NCI-H69 (cell line): Measurements from ENCODE around the gene ART1.
"Not testable (repeated sequence)": the region's sequence is repeated elsewhere in the genome, so short reads cannot be mapped to it uniquely, and the experiment has no call there.

Experiments used
- DNase-seq: peaks from one replicate; lab custom pipeline; 2025; lab: John Stamatoyannopoulos, UW

The ART1 gene

DNA sequence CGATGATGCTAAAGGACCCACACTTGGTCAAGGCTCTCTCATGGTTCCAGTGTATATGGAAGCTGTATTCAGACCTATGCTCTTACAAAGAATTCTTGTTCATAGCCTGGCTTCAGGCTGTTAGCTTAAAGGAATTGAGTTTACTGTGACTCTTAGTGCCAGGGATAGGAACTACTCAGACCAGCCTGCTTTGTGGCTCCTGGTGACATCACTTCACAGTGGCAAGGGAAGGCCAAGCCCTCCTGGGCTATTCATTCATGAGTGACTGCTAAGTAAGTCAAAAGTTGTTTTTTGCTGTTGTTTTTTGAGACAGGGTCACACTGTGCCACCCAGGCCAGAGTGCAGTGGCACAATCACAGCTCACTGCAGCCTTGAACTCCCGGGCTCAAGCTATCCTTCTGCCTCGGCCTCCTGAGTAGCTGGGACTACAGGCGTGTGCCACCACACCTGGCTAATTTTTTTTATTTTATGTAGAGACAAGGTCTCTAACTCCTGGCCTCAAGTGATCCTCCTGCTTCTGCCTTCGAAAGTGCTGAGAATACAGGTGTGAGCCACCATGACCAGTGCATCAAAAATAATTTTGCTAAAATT, 12.8 kb upstream of the ART1 start:
- no peak for DNase-seq

DNA sequence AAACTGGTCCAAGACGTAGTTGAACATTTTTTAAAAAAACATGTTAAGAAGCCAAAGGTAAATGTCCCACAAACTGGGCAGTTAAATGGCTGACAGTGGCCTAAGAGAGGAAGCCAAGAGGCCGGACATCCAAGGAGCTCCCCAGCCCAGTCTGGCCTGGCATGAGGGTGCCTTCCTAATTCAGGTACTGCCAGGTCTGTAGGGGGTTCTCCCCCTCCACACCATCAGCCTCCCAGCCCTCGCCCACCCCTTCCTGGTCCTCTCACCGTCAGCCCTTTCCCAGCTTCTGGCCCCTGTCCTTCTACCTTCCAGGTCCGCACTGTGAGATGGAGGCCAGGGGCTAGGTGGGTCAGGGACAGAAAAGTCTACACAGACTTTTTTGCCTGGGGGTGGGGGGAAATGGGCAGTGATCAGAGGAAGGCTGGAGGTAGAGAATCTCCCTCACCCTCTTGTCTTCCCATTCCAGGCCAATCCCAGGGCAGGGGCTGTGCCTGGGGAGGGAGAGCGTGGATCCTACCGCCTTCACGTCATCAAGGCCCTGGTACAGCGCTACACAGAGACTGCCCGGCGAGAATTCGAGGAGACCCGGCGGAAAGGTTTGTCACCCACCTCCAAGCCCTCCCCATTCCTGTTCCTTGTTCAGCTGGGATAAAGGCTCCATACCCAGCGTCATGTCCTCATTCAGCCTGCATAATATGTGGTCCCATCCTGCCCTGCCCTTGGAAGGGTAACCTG, 9.1 kb upstream of the ART1 start:
- DNase-seq = no peak

GRCh38 chr11:3637201-3637600, 7.7 kb upstream of the ART1 start:
- no peak for DNase-seq

DNA sequence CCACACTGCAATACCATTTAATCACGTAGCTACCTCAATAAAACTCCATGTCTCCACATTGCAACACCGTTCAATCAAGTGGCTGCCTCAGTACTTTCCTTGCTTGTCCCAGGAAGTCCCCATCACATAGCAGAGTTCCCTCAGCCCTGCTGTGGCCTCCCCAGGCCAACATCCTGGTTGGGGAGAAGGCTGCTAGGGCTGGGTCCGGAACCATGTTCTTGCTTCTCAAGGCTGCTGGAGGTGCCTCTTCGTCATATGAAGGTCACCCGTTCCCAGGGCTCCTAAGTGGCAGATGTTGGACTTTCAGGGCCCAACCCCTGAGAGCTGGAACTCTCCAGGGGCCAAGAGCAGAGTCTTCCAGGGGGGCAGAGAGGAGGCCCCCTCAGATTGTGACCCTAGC, 6.4 kb upstream of the ART1 start:
- no peak for DNase-seq

GRCh38 chr11:3639841-3640240, 5.1 kb upstream of the ART1 start:
- DNase-seq = no peak

DNA sequence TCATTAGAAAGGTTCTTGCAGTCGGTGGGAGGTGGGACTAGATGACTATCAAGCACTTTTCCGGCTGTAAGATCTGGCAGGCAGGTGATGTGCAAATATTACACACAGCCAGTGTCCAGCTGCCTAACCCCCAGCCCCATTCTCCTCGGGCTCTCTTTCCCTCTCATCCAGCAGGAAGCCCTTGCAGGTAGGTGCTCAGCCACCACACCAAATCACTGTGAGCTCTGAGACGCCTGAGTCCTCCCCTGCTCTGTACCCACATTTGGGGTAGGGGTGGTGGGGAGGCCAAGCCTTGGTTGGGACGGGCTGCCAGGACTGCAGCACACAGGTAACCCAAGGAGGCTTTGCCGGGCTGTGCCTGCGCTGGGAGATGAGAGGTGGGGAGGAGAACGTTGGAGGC, 3.7 kb upstream of the ART1 start:
- DNase-seq = no peak

DNA sequence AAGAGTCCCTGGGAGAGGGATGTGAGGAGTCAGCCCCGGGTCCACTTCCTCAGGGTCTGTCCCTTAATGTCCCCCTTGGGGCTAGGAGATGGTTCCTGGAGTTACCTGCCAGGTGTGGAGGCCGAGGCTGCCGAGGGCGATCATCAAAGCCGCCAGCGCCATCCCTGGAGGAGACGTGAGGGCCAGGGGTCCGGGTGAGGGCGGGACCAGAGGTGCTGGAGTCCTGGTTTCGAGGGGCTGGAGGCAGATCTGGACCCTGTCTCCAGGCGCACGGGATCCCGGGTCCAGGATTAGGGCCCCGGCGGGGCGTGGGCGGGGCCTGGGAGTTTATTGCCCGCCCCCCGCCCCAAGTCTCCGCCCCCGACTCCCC, 3.2 kb upstream of the ART1 start, which contains the start of gene ART5:
TSS of gene ART5 (minus strand) at position 292 of the 370 bp plus-strand sequence. CDS start at position 162, 130 bp downstream.
- no peak for DNase-seq

DNA sequence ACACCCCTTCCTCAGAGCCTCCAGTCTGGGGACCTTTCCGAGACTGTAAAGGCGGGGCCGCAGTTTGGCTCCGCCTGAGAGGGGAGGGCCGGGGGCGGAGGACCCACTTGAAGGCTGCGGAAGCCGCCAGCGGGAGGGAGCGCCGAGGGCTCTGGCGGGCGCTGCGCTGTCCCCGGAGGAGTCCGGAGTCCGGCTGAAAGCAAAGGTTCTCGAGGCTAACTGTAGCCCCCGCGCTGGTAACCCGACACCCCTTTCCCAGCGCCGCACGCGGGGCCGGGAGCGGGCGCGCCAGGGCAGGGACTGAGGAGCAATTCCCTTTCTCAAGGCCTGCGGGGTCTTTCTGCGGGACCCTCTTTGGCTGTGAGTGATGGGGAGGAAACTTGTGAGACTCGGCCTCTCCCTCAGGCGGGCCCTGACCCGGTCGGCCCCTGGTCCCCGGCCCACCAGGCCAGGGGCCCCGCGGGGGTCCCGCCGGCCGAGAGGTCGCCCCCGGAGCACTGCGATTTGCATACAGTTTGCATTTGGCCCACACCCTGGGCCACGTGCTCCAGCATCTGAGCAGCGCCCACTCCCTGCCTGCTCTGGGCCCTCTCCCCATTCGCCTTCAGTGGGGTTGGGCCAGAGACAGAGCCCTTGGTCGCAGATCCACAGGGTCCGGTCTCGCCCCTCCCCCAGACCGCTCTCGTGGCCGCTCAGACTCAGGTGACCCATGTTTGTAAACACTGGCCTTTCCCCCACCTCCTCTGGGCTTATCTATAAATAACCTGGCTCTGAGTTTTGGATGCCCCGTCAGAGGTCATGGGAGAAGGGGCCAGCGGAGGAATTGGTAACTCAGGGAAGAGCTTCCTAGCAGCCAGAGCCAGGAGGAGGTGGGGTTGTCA, 2.6 kb upstream of the ART1 start:
- peak; percentile 84 for DNase-seq

DNA sequence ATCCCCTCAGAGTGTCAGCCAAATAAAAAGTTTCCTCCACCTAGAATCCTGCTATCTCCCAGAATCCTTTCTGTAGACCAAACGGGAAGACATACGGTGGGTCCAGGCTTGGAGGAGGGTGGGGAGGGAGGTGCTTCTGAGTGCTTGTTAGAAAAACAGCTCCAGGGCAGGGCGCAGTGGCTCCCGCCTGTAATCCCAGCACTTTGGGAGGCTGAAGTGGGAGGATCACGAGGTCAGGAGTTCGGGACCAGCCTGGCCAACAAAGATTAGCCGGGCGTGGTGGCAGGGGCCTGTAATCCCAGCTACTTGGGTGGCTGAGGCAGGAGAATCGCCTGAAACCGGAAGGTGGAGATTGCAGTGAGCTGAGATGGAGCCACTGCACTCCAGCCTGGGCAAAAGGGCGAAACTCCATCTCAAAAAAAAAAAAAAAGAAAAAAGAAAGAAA, 1.8 kb upstream of the ART1 start:
- DNase-seq = not testable (repeated sequence)

DNA sequence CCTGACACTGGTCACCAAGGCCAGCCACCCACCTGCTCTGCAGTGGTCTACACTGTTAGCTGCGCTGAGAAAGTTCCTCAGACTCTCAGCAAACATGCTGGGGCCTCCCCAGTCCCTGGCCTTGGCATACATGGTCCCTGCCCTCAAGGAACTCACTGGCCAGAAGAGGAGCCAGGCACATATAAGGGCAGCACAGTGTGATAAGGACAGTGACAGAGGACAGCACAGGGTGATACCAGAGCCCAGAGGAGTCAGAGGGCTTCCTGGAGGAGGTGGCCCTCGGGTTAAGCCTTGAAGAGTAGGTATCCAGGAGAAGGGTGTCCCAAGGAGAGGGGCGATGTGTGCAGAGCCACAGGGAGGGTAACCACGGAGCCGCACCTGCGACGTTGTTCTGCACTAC, 624 bp downstream of the ART1 start:
- no peak for DNase-seq

DNA sequence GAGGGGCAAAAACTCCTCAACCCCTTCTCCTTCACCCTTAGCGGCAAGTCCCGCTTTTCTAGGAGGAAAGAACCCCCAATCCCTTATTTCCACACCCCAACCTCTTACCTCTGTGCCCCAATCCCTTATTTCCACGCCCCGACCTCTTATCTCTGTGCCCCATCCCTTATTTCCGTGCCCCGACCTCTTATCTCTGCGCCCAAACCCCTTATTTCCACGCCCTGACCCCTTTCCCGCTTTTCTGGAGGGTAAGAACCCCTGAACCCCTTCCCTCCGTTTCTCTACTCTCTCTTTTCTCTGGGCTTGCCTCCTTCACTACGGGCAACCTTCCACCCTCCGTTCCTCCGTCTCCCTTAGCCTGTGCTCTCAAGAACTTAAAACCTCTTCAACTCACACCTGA, 3.9 kb downstream of the ART1 start:
- DNase-seq = not testable (repeated sequence)

DNA sequence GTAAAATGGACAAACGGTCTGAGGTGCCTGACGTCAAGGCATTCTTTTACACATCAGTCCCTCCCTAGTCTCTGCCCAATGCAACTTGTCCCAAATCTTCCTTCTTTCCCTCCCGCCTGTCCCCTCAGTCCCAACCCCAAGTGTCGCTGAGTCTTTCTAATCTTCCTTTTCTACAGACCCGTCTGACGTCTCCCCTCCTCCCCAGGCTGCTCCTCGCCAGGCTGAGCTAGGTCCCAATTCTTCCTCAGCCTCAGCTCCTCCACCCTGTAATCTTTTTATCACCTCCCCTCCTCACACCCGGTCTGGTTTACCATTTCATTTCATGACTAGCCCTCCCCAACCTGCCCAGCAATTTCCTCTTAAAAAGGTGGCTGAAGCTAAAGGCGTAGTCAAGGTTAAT, 4.4 kb downstream of the ART1 start:
- not testable (repeated sequence) for DNase-seq

DNA sequence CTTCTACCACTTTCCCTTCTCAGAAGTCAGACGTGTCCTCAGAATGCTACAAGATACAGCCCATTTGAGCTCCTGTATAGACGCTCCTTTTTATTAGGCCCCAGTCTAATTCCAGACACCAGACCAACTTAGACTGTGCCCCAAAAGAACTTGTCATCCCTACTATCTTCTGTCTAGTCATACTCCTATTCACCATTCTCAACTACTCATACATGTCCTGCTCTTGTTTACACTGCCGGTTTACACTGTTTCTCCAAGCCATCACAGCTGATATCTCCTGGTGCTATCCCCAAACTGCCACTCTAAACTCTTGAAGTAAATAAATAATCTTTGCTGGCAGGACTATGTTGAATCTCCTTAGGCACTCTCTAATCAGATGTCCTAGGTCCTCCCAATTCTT, 7.6 kb downstream of the ART1 start:
- DNase-seq = not testable (repeated sequence)

DNA sequence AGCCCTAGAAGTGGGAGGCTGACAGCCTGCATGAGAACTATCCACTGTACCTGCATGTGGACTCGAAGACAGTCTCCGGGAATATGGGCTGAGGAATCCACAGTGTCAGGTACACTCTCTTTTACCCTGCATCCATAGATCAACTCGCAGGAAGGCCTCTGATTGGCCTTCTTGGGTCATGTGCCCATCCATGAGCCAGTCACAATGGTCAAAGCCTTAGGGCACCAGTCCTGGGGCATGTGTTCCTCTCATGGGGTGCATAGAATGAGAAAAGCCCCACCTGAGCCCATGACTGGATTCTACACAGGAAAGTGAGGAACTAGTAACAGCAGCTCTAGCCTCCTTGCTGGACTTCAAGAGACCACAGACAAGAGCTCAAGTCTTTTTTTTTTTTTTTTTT, 10.6 kb downstream of the ART1 start:
- DNase-seq = no peak

DNA sequence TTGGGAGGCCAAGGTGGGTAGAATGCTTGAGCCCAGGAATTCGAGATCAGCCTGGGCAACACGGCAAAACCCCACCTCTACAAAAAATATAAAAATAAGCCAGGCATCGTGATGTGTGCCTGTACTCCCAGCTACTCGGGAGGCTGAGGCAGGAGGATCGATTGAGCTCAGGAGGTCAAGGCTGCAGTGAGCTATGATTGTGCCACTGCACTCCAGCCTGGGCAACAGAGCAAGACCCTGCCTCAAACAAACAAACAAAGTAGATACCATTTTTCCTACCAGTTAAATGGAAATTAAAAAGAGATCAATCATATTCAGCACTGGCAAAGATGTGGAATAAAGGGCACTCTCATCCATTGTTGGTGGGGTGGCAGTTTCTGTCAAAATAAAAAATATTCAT, 12.4 kb downstream of the ART1 start:
- not testable (repeated sequence) for DNase-seq

GRCh38 chr11:3658252-3658651, 13.3 kb downstream of the ART1 start:
- no peak for DNase-seq

DNA sequence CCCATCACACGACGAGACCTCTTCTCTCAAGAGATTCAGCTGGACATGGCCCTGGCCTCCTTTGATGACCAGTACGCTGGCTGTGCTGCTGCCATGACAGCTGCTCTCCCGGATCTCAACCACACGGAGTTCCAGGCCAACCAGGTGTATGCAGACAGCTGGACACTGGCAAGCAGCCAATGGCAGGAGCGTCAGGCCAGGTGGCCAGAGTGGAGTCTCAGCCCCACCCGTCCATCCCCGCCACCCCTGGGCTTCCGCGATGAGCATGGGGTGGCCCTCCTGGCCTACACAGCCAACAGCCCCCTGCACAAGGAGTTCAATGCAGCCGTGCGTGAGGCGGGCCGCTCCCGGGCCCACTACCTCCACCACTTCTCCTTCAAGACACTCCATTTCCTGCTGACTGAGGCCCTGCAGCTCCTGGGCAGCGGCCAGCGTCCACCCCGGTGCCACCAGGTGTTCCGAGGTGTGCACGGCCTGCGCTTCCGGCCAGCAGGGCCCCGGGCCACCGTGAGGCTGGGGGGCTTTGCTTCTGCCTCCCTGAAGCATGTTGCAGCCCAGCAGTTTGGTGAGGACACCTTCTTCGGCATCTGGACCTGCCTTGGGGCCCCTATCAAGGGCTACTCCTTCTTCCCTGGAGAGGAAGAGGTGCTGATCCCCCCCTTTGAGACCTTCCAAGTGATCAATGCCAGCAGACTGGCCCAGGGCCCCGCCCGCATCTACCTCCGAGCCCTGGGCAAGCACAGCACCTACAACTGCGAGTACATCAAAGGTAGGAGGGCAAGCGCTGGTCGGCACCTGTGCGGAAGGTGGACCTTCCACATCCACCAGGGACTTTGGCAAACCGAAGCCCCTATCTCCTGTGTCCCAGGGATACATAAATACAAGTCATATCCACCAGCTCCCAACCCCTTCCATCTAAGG, 14.9 kb downstream of the ART1 start:
- DNase-seq = peak; percentile 37

DNA sequence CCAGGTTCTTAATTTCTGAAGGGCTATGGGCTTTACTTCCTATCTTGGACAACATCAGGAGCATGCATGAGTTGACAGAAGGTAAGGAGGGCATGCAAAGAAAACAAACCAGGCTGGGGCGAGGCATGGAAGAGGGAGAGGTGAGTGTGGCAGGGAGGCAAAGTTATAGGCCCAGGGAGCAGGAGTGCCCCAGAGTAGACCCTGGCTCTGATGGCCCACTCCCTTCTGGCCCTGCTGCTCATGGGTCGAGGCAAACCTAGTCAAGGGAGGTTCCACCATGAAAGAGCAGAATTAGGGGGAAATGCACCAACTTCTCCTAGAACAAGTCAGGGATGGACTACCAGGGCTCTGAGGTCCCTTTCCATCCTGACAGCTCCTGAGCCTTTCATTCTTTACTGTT, 16.0 kb downstream of the ART1 start:
- no peak for DNase-seq

DNA sequence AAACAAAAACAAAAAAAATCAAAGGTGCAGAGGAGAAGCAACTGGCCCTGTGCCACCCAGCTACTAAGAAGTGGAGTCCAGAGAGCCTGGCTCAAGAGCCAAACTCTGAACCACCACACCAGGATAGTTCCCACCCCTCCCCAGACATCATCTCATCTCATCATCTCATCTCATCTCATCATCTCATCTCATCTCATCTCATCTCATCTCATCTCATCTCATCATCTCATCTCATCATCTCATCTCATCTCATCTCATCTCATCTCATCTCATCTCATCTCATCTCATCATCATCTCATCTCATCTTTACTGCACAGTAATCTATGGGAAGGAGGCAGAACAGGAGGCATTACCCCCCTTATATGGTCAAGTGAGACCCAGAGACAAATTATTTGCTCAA, 17.9 kb downstream of the ART1 start:
- no peak for DNase-seq

- DNase-seq = no peak
These were observed 19.2 kb downstream of the ART1 start for GRCh38 chr11:3664032-3664630.

DNA sequence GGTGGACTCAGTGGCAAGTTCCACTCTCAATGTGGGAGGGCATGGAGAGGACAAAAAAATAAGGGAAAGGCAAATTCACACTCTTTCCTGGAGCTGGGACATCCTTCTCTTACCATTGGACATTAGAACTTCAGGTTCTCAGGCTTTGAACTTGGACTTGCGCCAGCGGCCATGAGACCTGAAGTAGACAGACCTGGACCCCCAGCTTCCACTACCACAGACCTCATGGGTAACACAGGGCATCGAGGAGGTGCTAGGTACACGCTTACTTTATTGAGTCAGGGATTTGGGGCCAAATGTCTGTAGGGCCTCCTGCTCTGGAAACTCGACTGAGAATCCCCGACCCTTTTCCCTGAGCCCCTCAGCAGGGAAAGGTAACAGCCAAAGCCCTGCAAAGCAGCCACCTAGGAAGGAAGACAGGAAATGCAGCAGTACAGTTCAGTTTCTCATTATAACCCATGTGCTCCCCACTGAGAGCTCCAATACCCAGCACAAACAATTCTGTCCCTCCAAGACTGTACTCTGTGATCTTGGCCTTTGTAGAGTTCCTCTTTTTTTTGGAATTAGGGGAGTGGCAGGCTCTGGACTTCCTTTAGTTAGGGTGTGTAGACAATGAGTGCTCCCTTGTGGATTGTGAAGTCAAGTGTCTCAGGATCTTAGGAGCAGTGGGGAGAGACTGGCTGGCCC, 20.6 kb downstream of the ART1 start:
- DNase-seq = no peak
